ENCODE data around the gene CDNF. TPM values are rescaled to one million over a fixed set of nuclear protein-coding genes. Genes with fewer than 3 reads are reported as not detected.

CDNF gene
- 1.0 and 2.9 TPM in 2 replicates for total RNA-seq
- long read RNA-seq, partial matches to known transcripts = 0 of 4 reads
- long read RNA-seq, other reads (novel, unspliced or antisense) = 1 of 4 reads

- H3K4me1 Mint-ChIP-seq (ENCODE audit: unreplicated experiment) = peaks cover 24% of the 10 kb centered on the region
Measured at GRCh38 chr10:14837757-14838581, at the start of gene CDNF, which contains the start of the genes HSPA14 and MSANTD7. TSS of gene CDNF (minus strand) at chr10:14838037. CDS start at chr10:14837946, 91 bp downstream. TSS of gene HSPA14 (plus strand) at chr10:14838306. CDS start at chr10:14838403, 97 bp downstream. TSS of gene MSANTD7 (plus strand) at chr10:14838306. CDS start at chr10:14842285, 3,979 bp downstream.

GRCh38 chr10:14884082-14884481 is 46.2 kb upstream of the CDNF start:
- Mint-ChIP-seq H3K27me3 (ENCODE audit: unreplicated experiment) (no peaks in the 10 kb centered on the region), H3K4me1 (ENCODE audit: unreplicated experiment) (peaks cover 14% of the 10 kb centered on the region), H3K4me3 (ENCODE audit: unreplicated experiment) (no peak overlapping the region), H3K27ac (ENCODE audit: unreplicated experiment) (no peak overlapping the region), H3K36me3 (ENCODE audit: unreplicated experiment) (no peaks in the 10 kb centered on the region), H3K9me3 (ENCODE audit: unreplicated experiment) (no peaks in the 10 kb centered on the region)
- TF ChIP-seq, protein P1, sequence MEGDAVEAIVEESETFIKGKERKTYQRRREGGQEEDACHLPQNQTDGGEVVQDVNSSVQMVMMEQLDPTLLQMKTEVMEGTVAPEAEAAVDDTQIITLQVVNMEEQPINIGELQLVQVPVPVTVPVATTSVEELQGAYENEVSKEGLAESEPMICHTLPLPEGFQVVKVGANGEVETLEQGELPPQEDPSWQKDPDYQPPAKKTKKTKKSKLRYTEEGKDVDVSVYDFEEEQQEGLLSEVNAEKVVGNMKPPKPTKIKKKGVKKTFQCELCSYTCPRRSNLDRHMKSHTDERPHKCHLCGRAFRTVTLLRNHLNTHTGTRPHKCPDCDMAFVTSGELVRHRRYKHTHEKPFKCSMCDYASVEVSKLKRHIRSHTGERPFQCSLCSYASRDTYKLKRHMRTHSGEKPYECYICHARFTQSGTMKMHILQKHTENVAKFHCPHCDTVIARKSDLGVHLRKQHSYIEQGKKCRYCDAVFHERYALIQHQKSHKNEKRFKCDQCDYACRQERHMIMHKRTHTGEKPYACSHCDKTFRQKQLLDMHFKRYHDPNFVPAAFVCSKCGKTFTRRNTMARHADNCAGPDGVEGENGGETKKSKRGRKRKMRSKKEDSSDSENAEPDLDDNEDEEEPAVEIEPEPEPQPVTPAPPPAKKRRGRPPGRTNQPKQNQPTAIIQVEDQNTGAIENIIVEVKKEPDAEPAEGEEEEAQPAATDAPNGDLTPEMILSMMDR (IDR thresholded peaks at IDR 0.05) = no peak
- DNase-seq (ENCODE audit: extremely low spot score, unreplicated experiment) = no peak

More at GRCh38 chr10:14837757-14838581, at the start of gene CDNF, which contains the start of the genes HSPA14 and MSANTD7:
- no peaks in the 10 kb centered on the region for H3K27me3 Mint-ChIP-seq (ENCODE audit: unreplicated experiment)
- H3K9me3 Mint-ChIP-seq (ENCODE audit: unreplicated experiment) = no peaks in the 10 kb centered on the region
- H3K36me3 Mint-ChIP-seq (ENCODE audit: unreplicated experiment) = peaks cover 14% of the 10 kb centered on the region
- H3K27ac Mint-ChIP-seq (ENCODE audit: unreplicated experiment) = peak within 1 kb of the TSS; percentile 94
- peak; percentile 100 for DNase-seq (ENCODE audit: extremely low spot score, unreplicated experiment)
- peak within 1 kb of the TSS; percentile 93 for H3K4me3 Mint-ChIP-seq (ENCODE audit: unreplicated experiment)
- TF ChIP-seq, protein P1 (IDR thresholded peaks at IDR 0.05) = no peak

- no peak for DNase-seq (ENCODE audit: extremely low spot score, unreplicated experiment)
- no peaks in the 10 kb centered on the region for H3K27me3 Mint-ChIP-seq (ENCODE audit: unreplicated experiment)
Measured at GRCh38 chr10:14880229-14880628, 42.4 kb upstream of the CDNF start.

GRCh38 chr10:14879928-14880193 is 42.0 kb upstream of the CDNF start:
- Mint-ChIP-seq H3K4me3 (ENCODE audit: unreplicated experiment) (peak overlapping the region; percentile 89), H3K27ac (ENCODE audit: unreplicated experiment) (peak overlapping the region; percentile 64), H3K36me3 (ENCODE audit: unreplicated experiment) (no peaks in the 10 kb centered on the region), H3K27me3 (ENCODE audit: unreplicated experiment) (no peaks in the 10 kb centered on the region), H3K4me1 (ENCODE audit: unreplicated experiment) (peaks cover 25% of the 10 kb centered on the region), H3K9me3 (ENCODE audit: unreplicated experiment) (no peaks in the 10 kb centered on the region)
- TF ChIP-seq, protein P1 (IDR thresholded peaks at IDR 0.05) = no peak
- DNase-seq (ENCODE audit: extremely low spot score, unreplicated experiment) = no peak

More at GRCh38 chr10:14880229-14880628, 42.4 kb upstream of the CDNF start:
- no peaks in the 10 kb centered on the region for H3K9me3 Mint-ChIP-seq (ENCODE audit: unreplicated experiment)
- peak overlapping the region; percentile 64 for H3K27ac Mint-ChIP-seq (ENCODE audit: unreplicated experiment)
- peak overlapping the region; percentile 89 for H3K4me3 Mint-ChIP-seq (ENCODE audit: unreplicated experiment)
- peaks cover 25% of the 10 kb centered on the region for H3K4me1 Mint-ChIP-seq (ENCODE audit: unreplicated experiment)
- TF ChIP-seq, protein P1 (IDR thresholded peaks at IDR 0.05) = no peak
- H3K36me3 Mint-ChIP-seq (ENCODE audit: unreplicated experiment) = no peaks in the 10 kb centered on the region
